HL-60 (cell line): ENCODE results near the gene EMC9.

Experiments
- CTCF ChIP-seq: IDR thresholded peaks from one replicate; pipeline ENCODE4 v1.5.1; 2011; ENCODE audit warnings: low read length, control low read depth, inconsistent platforms; ENCODE audit not compliant: insufficient read depth
- GABPA ChIP-seq: IDR thresholded peaks from 2 replicates; pipeline ENCODE4 v1.6.1; 2012; ENCODE audit warnings: low read depth
- POLR2AphosphoS5 ChIP-seq: IDR thresholded peaks from 2 replicates; pipeline ENCODE4 v1.6.1; 2012; ENCODE audit warnings: low read depth
- REST ChIP-seq: IDR thresholded peaks from 2 replicates; pipeline ENCODE4 v1.6.1; 2012; ENCODE audit warnings: low read depth; ENCODE audit not compliant: insufficient replicate concordance
- SPI1 ChIP-seq: IDR thresholded peaks from 2 replicates; pipeline ENCODE4 v1.6.1; 2012; ENCODE audit warnings: low read depth, mild to moderate bottlenecking, borderline replicate concordance

GRCh38 chr14:24179961-24180796 is 38.8 kb upstream of the EMC9 start:
- no peak for TF ChIP-seq POLR2AphosphoS5
- no peak for TF ChIP-seq CTCF
- no peak for TF ChIP-seq REST
- no peak for TF ChIP-seq SPI1
- no peak for TF ChIP-seq GABPA
